PC-9 (cell line): ENCODE data around the gene NPHP4.

Experiments used
- CTCF ChIP-seq: fragments of 200-600 bp; sonication (generic); conservative IDR thresholded peaks from 2 replicates; pipeline ENCODE4 v1.6.1; 2017; ENCODE audit warnings: mixed run types, antibody characterized with exemption, mild to moderate bottlenecking, moderate library complexity
- EZH2 ChIP-seq: fragments of 200-600 bp; sonication (generic); IDR thresholded peaks from 2 replicates; pipeline ENCODE4 v1.8.0; 2017; ENCODE audit warnings: antibody characterized with exemption, low read depth

- no peak for TF ChIP-seq CTCF
- TF ChIP-seq EZH2, result no peak
Measured at GRCh38 chr1:6030132-6030531, 37.9 kb upstream of the NPHP4 start.
